Endodermal cell (in vitro differentiated cells): ENCODE measurements around the gene DNMBP. TPM values are rescaled to one million over a fixed set of nuclear protein-coding genes. Genes with fewer than 3 reads are reported as not detected.

Experiments used
- DNase-seq: peaks from one replicate; pipeline ENCODE4 v3.0.0-alpha.2; 2017
- H3K27ac ChIP-seq: 2 replicates; pipeline ENCODE4 v1.5.1; 2013; ENCODE audit warnings: mild to moderate bottlenecking, low read depth, low read length, moderate library complexity
- H3K27me3 ChIP-seq: 2 replicates; pipeline ENCODE4 v1.6.1; 2013; ENCODE audit warnings: mild to moderate bottlenecking, low read length, moderate library complexity; ENCODE audit not compliant: insufficient read depth, control insufficient read depth, poor library complexity, severe bottlenecking
- H3K36me3 ChIP-seq: 2 replicates; pipeline ENCODE4 v1.7.0; 2013; ENCODE audit warnings: mild to moderate bottlenecking, low read length, moderate library complexity; ENCODE audit not compliant: control insufficient read depth, insufficient read depth
- H3K4me1 ChIP-seq: one replicate; pipeline ENCODE4 v1.7.0; 2013; ENCODE audit warnings: low read length; ENCODE audit not compliant: control insufficient read depth, insufficient read depth
- H3K4me3 ChIP-seq: 2 replicates; pipeline ENCODE4 v1.5.1; 2013; ENCODE audit warnings: mild to moderate bottlenecking, low read length, moderate library complexity
- H3K9ac ChIP-seq: 2 replicates; pipeline ENCODE4 v1.6.1; 2013; ENCODE audit warnings: mild to moderate bottlenecking, low read length, moderate library complexity; ENCODE audit not compliant: poor library complexity, severe bottlenecking; ENCODE audit errors: extremely low read depth
- H3K9me3 ChIP-seq: 2 replicates; pipeline ENCODE4 v1.6.1; 2013; ENCODE audit warnings: mild to moderate bottlenecking, low read length, moderate library complexity; ENCODE audit not compliant: control insufficient read depth
- H3K27ac Mint-ChIP-seq: 2 replicates; pipeline ENCODE4 v1.8.0; 2020; ENCODE audit warnings: mixed read lengths
- H3K27me3 Mint-ChIP-seq: 2 replicates; pipeline ENCODE4 v1.8.0; 2021; ENCODE audit warnings: mild to moderate bottlenecking, mixed read lengths; ENCODE audit not compliant: insufficient read depth
- H3K36me3 Mint-ChIP-seq: 2 replicates; pipeline ENCODE4 v1.8.0; 2020; ENCODE audit warnings: low read depth, mixed read lengths
- H3K4me1 Mint-ChIP-seq: 2 replicates; pipeline ENCODE4 v1.8.0; 2020; ENCODE audit warnings: mixed read lengths
- H3K4me3 Mint-ChIP-seq: 2 replicates; pipeline ENCODE4 v1.8.0; 2020; ENCODE audit warnings: mild to moderate bottlenecking, moderate library complexity, mixed read lengths
- H3K9me3 Mint-ChIP-seq: 2 replicates; pipeline ENCODE4 v1.8.0; 2020; ENCODE audit warnings: mild to moderate bottlenecking, mixed read lengths
- WGBS, 2 experiments: methylation state at CpG; one replicate each; pipeline versions ENCODE4 v1.1.5 to v1.1.7; 2013; ENCODE audit warnings: missing lambda C conversion rate in 2 of 2, mixed read lengths in 1 of 2; ENCODE audit not compliant: insufficient coverage in 1 of 2, insufficient read length in 1 of 2; 5-methylcytosine and 5-hydroxymethylcytosine counted together
- total RNA-seq, 2 donors: library from RNA; stranded (reverse); fragmentation: NEBNext Ultra II Directional in 1 of 2; extraction: Animal tissue kit (Norgen Biotek cat#: 25700) in 1 of 2; gene quantifications; 2 replicates in 1 of 2; 3 replicates in 1 of 2; pipeline ENCODE4 v1.2.1, GENCODE V29; 2021
- TF ChIP-seq, protein P1 (sequence below): fragments of 200-600 bp; sonication (generic); conservative IDR thresholded peaks from 2 replicates; pipeline ENCODE4 v1.5.0; 2021; ENCODE audit warnings: antibody characterized with exemption, mild to moderate bottlenecking

DNMBP gene
- total RNA-seq, 2 donors from 2014 or later, result 45.4 to 85.4 TPM

DNA sequence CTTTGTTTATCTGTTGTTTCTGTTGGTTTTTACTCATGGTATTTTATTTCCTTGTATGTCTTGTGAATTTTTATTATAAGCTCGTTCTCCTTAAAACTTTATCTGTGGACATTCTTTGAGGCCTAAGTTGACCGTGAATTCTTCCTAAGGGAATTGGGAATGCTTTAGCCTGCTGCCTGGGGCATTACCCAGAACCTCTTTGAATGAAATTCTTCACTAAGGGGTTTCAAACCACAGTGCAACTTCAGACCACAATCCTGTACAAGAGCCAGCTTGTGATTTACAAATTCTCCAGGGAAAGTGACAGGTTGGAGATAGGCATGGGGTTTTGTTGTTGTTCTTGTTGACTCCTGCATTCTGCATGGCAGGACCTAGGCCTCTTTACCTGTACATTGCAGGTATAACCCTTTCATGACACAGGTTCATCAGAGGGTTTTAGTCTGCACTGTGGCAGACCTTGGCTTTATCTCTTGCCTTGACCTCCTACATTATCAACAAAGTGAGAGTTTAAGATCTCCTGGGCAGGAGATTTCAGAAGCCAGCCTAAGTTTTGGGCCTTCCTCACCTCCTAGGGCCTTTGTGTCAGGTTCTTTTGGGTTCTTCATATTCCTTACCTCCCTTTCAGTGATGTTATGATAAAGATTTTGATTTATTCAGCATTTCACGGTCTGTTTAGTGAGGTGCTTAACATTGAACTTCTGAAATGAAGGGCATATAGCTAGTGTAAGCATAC lies 157.1 kb downstream of the DNMBP start:
- Histone ChIP-seq H3K9ac (no peak overlapping the region), H3K36me3 (no peaks in the 10 kb centered on the region), H3K4me3 (no peak overlapping the region), H3K27me3 (no peaks in the 10 kb centered on the region), H3K9me3 (no peaks in the 10 kb centered on the region), H3K27ac (no peak overlapping the region), H3K4me1 (peaks cover 4% of the 10 kb centered on the region)
- no peak overlapping the region for H3K4me3 Mint-ChIP-seq
- peaks cover 32% of the 10 kb centered on the region for H3K4me1 Mint-ChIP-seq
- TF ChIP-seq, protein P1, sequence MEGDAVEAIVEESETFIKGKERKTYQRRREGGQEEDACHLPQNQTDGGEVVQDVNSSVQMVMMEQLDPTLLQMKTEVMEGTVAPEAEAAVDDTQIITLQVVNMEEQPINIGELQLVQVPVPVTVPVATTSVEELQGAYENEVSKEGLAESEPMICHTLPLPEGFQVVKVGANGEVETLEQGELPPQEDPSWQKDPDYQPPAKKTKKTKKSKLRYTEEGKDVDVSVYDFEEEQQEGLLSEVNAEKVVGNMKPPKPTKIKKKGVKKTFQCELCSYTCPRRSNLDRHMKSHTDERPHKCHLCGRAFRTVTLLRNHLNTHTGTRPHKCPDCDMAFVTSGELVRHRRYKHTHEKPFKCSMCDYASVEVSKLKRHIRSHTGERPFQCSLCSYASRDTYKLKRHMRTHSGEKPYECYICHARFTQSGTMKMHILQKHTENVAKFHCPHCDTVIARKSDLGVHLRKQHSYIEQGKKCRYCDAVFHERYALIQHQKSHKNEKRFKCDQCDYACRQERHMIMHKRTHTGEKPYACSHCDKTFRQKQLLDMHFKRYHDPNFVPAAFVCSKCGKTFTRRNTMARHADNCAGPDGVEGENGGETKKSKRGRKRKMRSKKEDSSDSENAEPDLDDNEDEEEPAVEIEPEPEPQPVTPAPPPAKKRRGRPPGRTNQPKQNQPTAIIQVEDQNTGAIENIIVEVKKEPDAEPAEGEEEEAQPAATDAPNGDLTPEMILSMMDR, result no peak
- WGBS, 2 experiments, result 76 to 83% methylated on average over 3 of the region's 3 CpGs
- H3K27ac Mint-ChIP-seq, result no peak overlapping the region
- no peak for DNase-seq
- H3K9me3 Mint-ChIP-seq, result no peaks in the 10 kb centered on the region
- no peaks in the 10 kb centered on the region for H3K36me3 Mint-ChIP-seq
- no peaks in the 10 kb centered on the region for H3K27me3 Mint-ChIP-seq

DNA sequence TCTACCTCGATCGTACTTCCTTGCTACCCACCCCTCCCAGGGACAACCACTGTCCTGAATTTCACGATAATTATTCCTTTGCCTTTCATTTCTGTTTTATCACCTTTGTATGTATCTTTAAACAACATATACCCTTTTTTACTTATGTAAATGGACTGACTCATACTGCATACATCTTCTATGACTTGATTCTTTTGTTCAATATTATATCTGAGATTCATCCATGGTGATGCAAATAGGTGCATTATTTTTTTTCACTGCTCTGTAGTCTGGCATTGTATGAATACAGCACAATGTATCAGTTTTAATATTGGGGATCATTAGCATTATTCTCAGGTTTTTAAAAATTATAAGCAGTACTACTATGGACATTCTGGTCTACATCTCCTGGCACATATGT lies 157.9 kb downstream of the DNMBP start:
- Histone ChIP-seq H3K9me3 (no peaks in the 10 kb centered on the region), H3K9ac (no peak overlapping the region), H3K4me1 (peaks cover 4% of the 10 kb centered on the region), H3K27me3 (no peaks in the 10 kb centered on the region), H3K4me3 (no peak overlapping the region), H3K27ac (no peak overlapping the region), H3K36me3 (no peaks in the 10 kb centered on the region)
- WGBS, 2 experiments, result 96 to 100% methylated on average over 3 of the region's 3 CpGs
- Mint-ChIP-seq H3K36me3 (no peaks in the 10 kb centered on the region), H3K9me3 (no peaks in the 10 kb centered on the region), H3K4me3 (no peak overlapping the region), H3K27me3 (peaks cover under 1% of the 10 kb centered on the region), H3K4me1 (peaks cover 32% of the 10 kb centered on the region), H3K27ac (no peak overlapping the region)
- TF ChIP-seq, protein P1, result no peak
- no peak for DNase-seq

DNA sequence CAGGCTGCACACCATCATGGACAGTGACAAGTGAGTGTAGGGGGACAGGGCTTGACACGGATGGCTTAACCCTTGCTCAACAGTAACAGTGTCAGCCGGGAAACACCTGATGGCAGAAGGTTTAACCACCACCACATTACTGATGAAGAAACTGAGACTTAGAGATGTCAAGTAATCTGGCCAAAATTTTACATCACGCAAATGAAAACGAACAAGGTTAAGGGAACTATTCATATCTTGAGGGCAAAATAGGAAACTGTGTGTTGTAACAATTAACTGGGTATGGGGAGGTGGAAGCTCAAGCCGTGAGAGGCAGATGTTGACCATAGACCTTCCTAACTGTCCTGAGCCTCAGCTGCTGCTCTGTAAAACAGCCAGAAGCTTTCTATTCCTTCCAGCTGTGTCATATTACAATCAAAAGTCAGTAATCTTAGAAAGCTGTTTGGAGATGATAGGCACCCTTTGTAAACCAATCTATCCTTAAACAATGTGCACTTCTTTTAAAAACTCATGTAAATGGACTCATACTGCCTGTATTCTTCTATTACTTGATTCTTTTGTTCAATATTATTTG lies 158.9 kb downstream of the DNMBP start:
- Histone ChIP-seq H3K9ac (no peak overlapping the region), H3K4me1 (peaks cover 4% of the 10 kb centered on the region), H3K4me3 (no peak overlapping the region), H3K27me3 (no peaks in the 10 kb centered on the region), H3K9me3 (no peaks in the 10 kb centered on the region), H3K36me3 (no peaks in the 10 kb centered on the region), H3K27ac (no peak overlapping the region)
- H3K27me3 Mint-ChIP-seq, result peaks cover 3% of the 10 kb centered on the region
- no peak overlapping the region for H3K4me3 Mint-ChIP-seq
- peak overlapping the region; percentile 20 for H3K27ac Mint-ChIP-seq
- no peaks in the 10 kb centered on the region for H3K9me3 Mint-ChIP-seq
- no peaks in the 10 kb centered on the region for H3K36me3 Mint-ChIP-seq
- peaks cover 37% of the 10 kb centered on the region for H3K4me1 Mint-ChIP-seq
- no peak for DNase-seq
- WGBS, 2 experiments, result 88 to 94% methylated on average over 3 to 5 of the region's 5 CpGs
- TF ChIP-seq, protein P1, result no peak
